ENCODE data around the gene FASTK.

Gene FASTK

GRCh38 chr7:151099486-151100211 is 19.0 kb upstream of the FASTK start:
- DNase-seq = no peak

- no peak for DNase-seq
Observed at GRCh38 chr7:151095828-151096475, 15.3 kb upstream of the FASTK start.

GRCh38 chr7:151095123-151095797 is 14.7 kb upstream of the FASTK start:
- DNase-seq = no peak

GRCh38 chr7:151094675-151095074 is 14.1 kb upstream of the FASTK start:
- no peak for DNase-seq

- DNase-seq = no peak
Observed at GRCh38 chr7:151093748-151094147, 13.1 kb upstream of the FASTK start.

GRCh38 chr7:151091988-151092387 is 11.4 kb upstream of the FASTK start:
- no peak for DNase-seq

GRCh38 chr7:151091431-151091830 is 10.8 kb upstream of the FASTK start:
- no peak for DNase-seq

- DNase-seq = no peak
Observed at GRCh38 chr7:151091003-151091402, 10.4 kb upstream of the FASTK start.

GRCh38 chr7:151089893-151090730 is 9.5 kb upstream of the FASTK start:
- peak in 3 of 14 donors; percentile 13 to 88 (median 19) for DNase-seq

GRCh38 chr7:151088856-151089699 is 8.5 kb upstream of the FASTK start:
- DNase-seq = peak in 11 of 14 donors; percentile 21 to 69 (median 35)

- peak in 2 of 14 donors; percentile 19 to 44 for DNase-seq
Observed at GRCh38 chr7:151088019-151088855, 7.6 kb upstream of the FASTK start.

- peak in 11 of 14 donors; percentile 41 to 76 (median 53) for DNase-seq
Observed at GRCh38 chr7:151087245-151088018, 6.8 kb upstream of the FASTK start.

- peak in 4 of 14 donors; percentile 42 to 76 (median 59) for DNase-seq
Observed at GRCh38 chr7:151086802-151087244, 6.2 kb upstream of the FASTK start.

GRCh38 chr7:151085691-151086620 is 5.3 kb upstream of the FASTK start, which contains the start of gene AGAP3:
TSS of gene AGAP3 (plus strand) at chr7:151086475. CDS start at chr7:151086742, 267 bp downstream.
- DNase-seq = peak; percentile 23 to 95 (median 82)

GRCh38 chr7:151085329-151085690 is 4.7 kb upstream of the FASTK start:
- DNase-seq = no peak

- no peak for DNase-seq
Observed at GRCh38 chr7:151083824-151084160, 3.2 kb upstream of the FASTK start.

- DNase-seq = peak in 13 of 14 donors; percentile 42 to 79 (median 69)
Observed at GRCh38 chr7:151083071-151083823, 2.6 kb upstream of the FASTK start, which contains the start of gene TMUB1. TSS of gene TMUB1 (minus strand) at chr7:151083493. CDS start at chr7:151082563, 930 bp downstream.
